HG03571 (cell line): ENCODE results near the gene PTCHD4.

ENCODE experiments used
- ATAC-seq: cut with Tn5 transposase; IDR thresholded peaks from one replicate; pipeline ENCODE4 v1.9.1; 2021; ENCODE audit not compliant: unreplicated experiment

The PTCHD4 gene

DNA sequence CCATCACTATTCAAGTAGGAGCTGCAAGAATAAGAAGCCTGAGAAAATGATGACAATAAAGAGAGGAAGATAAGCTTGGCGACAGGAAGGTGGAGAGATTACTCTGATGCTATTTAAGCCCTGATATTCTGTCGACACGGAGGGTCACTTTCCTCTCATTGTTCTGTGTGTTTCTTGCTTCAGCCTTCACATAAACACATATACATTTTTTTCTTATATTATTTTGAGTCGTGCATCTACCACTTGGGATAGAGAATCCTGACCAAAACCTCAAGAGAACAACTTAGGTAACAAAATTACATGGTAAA lies 10.5 kb downstream of the PTCHD4 start:
- ATAC-seq: no peak

DNA sequence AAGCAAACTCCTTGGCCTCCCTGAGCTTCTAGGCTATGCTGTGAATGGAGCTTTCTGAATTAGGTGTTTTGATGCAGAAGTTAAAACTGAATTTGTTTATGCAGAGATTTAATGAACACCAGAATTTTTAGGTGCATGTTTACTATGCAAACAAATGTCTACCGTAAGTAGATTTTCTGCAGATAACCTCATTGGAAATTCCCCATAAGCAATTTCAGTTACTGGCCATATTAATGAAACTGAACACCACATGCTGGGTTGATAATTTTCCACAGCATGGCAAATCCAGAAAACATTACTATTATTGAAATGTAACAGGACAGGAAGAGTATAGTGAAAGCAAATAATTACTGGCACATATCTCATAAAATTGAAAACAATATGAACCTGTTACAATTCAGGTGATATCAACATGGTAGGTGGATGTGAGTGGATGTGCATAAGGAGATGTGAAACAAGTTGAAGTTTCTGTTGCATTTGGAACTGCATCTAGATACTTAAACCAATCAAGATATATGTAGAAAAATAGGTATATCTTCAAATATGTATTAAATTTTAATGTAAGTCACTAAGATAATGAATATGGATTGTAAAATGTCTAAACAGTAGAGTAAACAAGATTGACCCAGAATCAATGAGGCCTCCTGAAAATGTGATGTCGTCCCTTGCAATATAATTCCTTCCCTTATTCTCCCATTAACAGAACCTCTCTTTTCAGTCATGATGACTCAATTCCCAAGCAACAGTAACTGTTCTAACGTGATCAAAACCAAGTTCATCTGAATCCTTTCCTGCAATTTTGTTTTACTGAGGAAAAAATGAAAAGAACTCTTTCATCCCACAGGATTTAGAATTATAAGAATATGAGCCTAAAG lies 11.0 kb downstream of the PTCHD4 start:
- ATAC-seq: no peak

DNA sequence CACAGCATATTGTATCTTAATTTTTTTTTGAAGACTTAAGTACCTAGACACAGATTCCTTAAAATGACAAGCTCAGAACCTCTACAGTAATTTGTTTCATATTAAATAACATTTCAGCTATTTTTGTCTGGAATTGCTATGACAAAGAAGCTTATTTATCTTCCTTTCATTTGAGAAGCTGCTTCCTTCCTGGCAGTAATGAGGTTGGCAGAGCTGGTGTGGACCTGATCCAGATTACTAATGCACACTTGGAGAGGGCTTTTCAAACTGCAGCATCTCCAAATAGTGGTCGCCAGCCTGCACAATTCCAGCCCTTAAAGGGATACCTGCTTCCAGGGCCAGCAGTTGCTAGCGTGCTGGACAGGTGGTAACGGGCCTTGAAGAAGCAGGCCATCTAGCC lies 12.1 kb downstream of the PTCHD4 start:
- no peak for ATAC-seq

DNA sequence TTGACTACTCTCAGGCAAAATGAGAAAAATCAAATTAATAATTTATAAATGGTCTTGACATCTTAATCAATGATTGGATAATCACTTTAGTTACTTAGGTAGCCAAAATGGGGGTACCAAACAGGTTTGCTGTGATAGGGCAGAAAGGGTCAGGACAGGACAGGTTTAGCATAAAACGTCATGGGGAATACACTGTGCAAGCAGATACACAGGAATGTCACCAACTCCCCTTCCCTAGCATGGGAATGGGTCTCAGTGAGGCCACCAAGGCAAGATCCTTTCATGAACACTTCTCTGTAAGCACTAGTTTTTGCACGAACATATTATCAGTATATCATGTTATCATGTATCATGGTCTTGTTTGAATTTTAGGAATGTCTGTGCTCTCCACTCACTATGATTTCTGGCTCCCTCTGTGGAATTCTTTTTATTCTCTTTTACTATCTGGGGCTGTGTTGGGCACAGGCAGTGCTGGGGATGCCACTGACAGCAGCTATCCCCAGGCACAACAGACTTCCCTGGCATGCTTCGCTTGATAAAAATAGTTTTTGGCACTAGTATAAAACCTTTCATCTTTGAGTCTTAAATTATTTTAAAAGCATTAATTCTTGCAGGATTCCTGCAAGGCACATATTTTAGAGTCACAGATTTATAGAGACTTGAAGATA lies 18.3 kb downstream of the PTCHD4 start:
- no peak for ATAC-seq

DNA sequence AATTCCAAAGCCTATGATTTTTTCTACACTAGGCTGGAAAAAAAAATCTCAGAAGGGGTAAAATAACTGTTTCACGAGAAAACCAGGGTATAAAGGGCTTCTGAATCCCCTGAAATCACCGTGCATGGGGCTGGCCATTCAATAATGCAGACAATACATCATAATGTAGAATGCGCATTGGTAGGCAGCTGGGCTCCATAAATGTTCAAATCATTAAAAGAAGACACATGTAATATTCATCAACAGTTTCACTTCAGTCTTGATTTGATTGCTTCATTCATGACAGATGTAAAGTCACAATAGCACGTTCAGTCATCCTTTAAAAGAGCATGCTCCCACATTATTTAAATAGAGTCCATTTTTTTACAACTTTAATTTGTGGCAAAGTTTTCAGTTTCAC lies 20.5 kb downstream of the PTCHD4 start:
- no peak for ATAC-seq

DNA sequence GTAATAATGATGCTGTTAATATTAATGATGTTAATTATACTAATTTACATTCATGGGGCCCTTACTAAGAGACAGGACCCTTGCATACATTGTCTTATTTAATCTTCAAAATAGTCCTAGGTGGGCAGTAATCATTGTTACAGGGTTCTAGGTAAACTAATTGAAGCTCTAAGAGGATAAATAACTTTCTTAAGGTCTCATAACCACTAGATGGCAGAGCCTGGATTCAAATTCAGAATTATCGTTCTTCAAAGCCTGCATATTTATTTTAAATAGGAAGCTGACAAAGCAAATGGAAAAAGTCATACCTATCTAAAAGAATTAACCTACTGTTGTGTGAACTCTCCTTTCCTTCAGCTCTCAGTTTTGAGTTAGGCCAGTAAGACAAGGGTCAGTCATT lies 23.5 kb downstream of the PTCHD4 start:
- ATAC-seq: no peak

DNA sequence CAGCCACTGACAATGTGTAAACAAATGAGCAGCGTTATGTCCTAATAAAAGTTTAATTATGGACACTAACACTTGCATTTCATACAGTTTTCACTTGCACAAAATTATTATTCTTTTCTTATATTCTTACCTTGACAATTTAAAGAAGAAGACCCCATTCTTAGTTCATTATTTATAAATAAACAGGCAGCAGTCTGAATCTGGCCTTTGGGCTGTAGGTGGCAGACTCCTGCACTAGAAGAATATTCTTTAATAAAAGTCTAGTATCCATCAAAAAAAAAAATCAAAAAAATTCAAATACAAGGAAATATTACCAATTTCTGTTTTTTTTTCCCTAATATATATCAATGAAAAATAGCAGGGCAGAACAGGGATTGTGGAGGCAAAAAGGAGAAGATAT lies 24.8 kb downstream of the PTCHD4 start:
- no peak for ATAC-seq

DNA sequence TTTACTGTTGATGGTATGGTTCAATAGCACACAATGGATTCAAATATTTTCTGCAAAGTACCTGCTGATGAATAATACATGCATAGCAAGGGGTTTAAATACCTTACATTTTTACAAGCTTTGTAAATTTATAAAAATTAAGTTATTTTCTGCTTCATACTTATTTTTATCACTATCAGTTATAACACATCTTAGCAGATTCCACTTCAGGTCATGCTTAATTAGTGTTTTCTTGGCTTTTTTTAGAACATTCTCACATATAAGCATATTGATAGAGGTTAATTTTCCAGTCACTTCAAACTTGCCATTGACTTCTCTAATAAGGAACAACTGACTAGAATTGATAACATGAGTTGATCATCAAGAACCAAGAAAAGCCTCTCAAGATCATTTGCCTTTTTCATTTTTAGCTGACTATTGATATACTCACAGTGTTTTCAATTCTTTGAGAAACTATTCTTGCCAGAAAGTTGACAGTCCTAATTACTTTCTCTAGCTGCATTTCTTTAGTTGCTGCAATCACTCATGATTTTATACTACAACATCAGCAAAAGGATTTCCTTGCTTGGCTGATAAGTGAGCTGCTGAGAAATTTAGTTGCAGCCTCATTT lies 25.8 kb downstream of the PTCHD4 start:
- ATAC-seq: no peak

DNA sequence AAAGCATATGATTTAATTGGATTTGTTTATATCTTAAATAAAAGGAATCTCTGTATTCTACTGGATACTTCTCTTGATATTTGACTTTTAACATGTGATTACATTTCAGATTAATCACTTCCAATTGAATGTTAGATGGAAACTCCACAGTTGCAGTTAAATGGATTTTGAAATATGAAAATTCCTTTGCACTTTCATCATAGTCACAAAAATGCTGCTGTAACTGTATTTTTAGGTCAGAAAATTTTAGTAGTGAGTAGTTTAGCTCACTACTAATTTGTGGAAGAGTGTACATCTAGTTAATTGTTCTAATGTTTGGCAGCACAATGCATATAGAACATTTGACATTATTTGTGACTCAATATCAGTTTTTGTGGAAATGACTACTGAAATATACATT lies 26.8 kb downstream of the PTCHD4 start:
- no peak for ATAC-seq

DNA sequence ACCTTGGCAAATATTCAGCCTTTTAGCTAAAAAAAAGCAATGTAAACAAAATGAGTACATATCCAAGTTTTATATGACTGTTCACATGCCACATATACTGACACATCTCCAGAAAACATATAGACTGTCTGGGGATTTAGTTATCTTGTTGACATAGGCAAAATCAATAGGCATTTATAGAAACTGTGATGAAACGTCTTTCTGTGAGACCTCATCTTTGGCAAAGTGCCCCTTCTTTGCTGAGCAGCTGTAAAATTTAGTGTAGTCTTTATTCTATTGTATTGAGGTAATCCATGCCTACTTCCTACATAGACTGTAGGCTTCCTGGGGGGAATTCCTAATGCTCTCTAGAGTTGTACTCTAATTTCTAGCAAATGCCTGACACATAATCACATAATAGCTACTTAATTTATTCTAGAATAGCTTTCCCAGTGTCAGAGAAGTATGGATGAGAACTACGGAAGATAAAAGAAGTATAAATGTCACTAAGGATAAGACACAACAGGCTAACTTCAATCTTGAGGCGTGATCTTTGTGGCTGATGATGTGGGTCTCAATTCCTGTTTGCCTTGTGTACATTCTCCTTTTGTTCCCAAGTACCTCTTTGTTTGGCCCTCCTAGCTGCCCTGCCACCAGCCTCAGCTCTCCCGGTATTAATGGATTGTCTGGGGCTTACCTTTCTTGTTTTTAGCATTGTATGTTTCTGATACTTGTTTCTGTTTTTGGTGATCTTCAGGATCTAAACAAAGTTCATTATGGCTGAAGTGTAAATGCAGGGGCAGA lies 30.6 kb downstream of the PTCHD4 start:
- ATAC-seq: no peak

DNA sequence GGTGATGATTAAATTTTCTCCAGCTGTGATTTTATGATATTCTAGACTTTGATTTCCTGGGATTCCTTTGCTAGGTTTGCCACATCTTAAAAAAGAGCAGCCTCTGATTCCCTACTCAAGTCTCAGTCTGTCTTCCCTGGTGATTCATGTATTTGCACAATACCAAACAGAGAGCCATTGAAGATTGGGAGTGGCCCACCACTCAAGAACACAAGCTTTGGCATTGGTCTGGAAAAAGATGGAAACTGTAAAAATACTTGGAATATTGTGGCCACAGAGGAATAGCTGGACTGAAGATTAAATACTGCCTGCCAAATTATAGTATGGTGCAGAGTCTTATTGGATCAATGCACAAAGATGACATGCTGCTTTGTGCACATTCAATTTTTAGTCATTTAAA lies 32.9 kb downstream of the PTCHD4 start:
- ATAC-seq: no peak

DNA sequence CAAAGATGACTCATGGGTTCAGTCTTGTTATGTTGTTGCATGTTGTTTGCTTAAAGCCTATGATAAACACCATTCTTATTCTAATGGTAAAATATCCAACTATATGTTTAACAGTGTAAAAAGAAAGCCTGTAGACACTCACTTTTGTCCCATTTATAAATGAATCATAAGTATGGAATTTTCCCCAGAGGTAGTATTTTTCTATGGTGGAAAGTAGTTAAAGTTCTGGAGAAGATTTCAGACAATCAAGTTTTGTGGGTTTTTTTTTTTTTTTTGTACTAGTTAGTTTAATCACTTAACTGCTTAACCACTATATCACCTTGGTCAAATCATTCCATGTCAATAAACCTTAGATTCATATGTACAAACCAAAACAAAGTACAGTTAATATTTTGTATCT lies 35.8 kb downstream of the PTCHD4 start:
- no peak for ATAC-seq

DNA sequence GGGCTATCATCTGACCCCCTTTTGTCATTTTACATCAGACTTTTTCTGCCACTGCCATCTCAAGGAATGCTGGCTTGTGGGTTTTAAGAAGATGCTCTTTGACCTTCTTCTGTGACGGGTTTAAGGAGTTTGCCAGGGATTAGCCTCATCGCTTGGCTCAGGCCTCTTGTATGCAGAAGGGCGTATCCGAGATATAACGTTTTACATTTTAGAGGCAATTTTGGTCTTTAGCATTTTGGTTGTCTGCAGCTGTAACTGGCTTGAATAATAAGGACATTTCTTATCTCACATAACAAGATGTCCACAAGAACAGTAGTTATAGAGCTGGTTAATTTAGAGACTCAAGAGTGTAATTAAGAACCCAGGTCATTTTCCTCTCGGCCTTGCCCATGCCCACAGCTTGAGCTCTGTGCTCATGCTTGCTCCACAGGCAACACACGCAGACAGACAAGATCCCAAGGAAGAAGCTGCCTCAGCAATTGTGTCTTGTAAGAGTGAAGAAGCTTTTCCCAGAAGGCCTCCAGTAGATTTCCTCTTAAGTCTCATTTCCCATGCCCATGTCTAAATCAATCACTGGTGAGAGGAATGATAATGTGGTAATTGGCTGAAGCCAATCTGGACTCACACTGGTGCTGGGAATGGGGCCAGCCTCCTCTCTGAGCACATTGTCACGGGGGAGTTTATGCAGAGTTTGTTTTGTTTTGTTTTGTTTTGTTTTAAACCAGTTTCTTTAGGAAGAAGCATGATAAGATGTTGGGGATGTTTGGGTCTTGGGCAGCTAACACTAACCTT lies 36.8 kb downstream of the PTCHD4 start:
- ATAC-seq: no peak

DNA sequence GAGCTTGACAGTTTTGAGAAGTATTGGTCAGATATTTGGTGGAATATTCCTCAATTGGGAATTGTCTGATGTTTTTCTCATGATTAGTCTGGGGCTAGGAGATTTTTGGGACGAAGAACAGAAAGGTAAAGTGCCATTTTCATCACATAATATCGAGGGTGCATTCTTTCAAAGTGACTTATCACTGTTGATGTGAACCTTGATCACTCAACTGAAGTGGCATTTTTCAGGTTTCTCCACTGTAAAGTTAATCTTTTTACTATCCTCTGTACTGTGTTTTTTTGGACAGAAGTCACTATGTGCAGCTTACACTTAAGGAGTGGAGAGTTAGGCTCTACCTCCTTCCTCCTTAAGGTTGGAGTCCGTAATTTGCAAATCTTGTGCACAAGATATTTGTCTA lies 39.2 kb downstream of the PTCHD4 start:
- no peak for ATAC-seq

DNA sequence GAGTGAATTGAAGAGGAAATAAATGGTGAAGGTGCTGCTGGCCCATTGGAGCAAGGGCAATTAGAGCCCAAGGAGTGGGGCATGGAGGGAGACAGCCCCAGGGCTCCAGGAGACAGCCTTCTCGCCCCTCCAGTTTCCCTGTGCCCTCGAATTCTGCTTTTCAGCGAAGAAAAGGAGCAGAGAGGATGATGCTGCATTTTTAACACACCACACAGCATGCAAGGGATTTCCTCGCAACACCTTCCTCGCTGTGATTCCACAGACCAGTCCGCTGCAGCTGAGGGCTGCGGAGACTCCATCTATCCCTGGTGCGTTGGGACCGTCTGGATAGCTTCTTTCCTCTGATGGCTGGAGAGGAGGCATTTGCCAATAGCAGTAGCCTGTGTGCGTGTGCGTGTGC lies 41.7 kb downstream of the PTCHD4 start:
- no peak for ATAC-seq

DNA sequence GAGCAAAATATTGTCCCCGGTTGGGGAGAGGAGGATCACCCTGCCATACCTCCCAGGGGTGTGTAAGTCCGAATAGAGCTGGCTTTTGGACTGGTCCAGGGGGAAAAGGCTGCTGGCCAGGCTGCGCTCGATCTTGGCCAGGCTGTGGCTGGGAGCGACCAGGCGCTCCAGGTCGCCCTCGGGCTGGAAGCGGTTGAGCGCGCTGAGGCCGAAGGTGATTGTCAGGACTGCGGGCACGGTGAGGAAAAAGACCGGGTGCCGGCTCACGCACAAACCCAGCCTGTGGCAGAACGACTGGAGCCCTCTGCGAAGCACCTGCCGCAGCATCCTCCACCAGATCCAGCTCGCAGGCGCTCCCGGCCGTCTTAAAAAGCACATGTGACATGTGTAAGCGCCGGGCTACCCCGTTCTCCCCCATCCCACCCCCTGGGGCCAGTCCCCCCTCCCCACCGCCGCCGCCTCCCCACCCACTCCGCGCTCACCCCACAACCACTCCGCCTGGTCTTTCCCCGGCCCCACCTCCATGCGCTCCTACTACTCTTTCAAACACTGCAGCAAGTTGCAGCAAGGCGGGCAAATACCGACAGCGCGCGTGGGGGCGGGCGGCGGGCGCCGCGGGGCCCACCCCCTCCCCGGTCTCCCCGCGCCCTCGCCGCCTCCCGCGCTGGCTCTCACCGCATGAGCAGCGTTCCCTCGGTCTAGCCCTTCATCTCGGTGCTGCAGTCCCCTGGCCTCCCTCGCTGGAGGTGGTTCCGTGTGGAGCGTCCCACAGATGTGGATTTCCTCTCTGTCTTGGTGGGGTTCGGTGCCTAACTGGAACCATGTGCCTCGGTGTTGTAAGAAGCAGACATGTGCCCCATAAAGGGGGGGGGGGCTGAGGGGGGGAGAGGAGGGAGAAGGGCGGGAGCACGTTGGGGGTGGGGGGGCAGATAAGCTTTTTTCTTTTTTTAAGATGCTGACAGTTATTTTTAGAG lies 42.4 kb downstream of the PTCHD4 start:
- ATAC-seq: no peak

DNA sequence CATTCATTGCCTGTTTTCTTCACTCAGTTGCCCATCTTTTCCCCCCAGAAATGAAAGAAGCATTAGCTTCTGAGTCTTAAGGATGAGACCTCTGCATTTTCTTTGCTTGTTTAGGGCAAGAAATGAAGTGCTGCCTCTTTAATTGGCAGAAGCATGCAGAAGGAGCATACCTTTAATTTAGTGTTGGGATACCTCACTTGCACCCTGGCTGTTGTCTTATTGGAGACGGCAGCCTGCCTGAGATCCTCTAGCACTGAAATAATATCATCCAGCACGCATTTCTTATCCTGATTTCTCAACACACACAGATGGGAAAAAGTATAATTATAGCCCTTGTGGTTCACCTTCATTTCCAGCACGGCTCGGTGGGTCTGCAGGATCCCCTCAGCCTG lies 43.1 kb downstream of the PTCHD4 start:
- ATAC-seq: no peak

DNA sequence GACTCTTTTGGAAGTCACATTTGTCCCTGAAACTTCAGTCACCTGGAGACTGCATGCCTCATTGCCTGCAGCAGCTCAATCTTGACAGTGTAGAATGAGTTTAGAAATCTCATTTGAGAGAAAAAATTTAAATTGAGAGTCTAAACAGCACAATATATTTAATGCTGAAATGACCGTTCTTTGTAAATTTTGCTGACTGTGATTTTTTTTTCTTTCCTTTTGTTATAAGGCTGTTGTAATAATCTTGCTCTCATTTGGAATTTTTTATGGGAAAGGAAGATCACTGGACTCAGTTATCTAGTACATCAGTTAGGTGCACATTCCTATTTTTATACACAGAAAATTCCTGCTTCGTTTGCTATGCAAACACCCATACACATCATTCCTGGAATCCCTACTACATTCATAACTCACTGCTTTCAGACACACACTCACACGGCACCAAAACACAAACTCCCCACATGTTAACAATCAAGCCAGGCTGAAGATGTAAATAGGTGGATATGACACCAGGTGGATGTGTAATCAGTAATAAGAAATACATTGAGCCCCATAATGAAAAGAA lies 43.8 kb downstream of the PTCHD4 start:
- no peak for ATAC-seq

DNA sequence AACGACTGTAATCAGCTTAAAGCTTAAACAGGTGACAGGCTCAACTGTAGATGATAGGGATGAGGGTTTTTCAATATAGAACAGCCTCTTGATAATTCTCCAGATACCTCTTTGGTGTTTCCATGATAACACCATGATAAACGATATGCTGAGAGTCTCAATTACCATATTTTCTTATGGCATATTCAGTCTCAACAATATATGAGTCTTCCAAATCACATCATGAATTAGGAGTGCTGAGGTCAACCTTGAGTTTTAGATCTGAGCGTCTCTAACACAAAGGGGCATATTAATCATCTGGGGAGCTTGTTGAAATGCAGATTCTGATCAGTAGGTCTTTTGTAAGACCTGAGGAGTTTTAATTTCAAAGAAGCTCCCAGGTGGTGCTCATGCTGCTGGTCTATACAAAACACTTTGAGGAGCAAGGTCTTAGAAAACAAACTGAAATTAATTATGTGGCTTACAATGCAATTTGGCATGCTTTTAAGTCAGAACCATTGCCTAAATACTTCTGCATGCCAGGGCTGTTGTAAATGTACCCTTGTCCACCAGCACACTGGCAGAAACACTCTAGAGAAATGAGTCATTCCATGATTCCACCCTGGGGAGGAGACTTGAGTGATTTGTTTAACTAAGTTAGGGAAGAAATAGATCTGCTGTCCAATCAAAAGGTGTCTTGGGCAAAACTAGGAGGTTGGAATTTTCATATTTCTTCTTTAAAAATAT lies 49.6 kb downstream of the PTCHD4 start:
- ATAC-seq: no peak
